Kidney (tissue), 14 donors: Measurements from ENCODE around the gene TUSC2. TPM values are rescaled to one million over a fixed set of nuclear protein-coding genes. Genes with fewer than 3 reads are reported as not detected.

ENCODE experiments used
- DNase-seq, 5 donors: peaks; one replicate each; pipeline ENCODE4 v3.0.0-alpha.2; 2013 to 2020
- FAIRE-seq: peaks from 2 replicates; lab custom pipeline; 2012; peaks lifted over from hg19 to GRCh38; lab: Jason Lieb, UNC
- H3K27ac ChIP-seq, 2 donors: one replicate each; pipeline ENCODE4 v1.7.0; 2013; ENCODE audit warnings: low read depth in 2 of 2, low read length in 2 of 2, inconsistent platforms in 1 of 2
- H3K27me3 ChIP-seq: one replicate; pipeline ENCODE4 v1.7.1; 2013; ENCODE audit warnings: low read length, inconsistent platforms; ENCODE audit not compliant: control insufficient read depth, insufficient read depth
- H3K36me3 ChIP-seq, 3 donors: one replicate each; pipeline versions ENCODE4 v1.7.0 to v1.7.1; 2013; ENCODE audit warnings: low read length in 3 of 3, control low read depth in 1 of 3, inconsistent platforms in 1 of 3; ENCODE audit not compliant: insufficient read depth in 3 of 3, control insufficient read depth in 2 of 3
- H3K4me1 ChIP-seq, 3 donors: one replicate each; pipeline versions ENCODE4 v1.7.0 to v1.7.1; 2013; ENCODE audit warnings: low read length in 3 of 3, inconsistent platforms in 1 of 3, low read depth in 1 of 3; ENCODE audit not compliant: control insufficient read depth in 2 of 3, insufficient read depth in 2 of 3
- H3K4me3 ChIP-seq, 3 donors: one replicate each; pipeline versions ENCODE4 v1.7.0 to v1.8.1; 2013; ENCODE audit warnings: low read length in 3 of 3, control low read depth in 1 of 3, inconsistent platforms in 1 of 3
- H3K9ac ChIP-seq, 3 donors: one replicate each; pipeline versions ENCODE4 v1.7.0 to v1.7.1; 2013; ENCODE audit warnings: low read length in 3 of 3, control low read depth in 1 of 3, inconsistent platforms in 1 of 3
- H3K9me3 ChIP-seq, 3 donors: one replicate each; pipeline versions ENCODE4 v1.7.0 to v1.7.1; 2013; ENCODE audit warnings: low read length in 3 of 3, control low read depth in 1 of 3, inconsistent platforms in 1 of 3; ENCODE audit not compliant: control insufficient read depth in 2 of 3, insufficient read depth in 1 of 3
- CTCF ChIP-seq: IDR thresholded peaks from 3 replicates; pipeline ENCODE4 v1.5.1; 2012; ENCODE audit warnings: mild to moderate bottlenecking, moderate library complexity, borderline replicate concordance; ENCODE audit not compliant: insufficient read depth; ENCODE audit errors: extremely low read depth
- intact Hi-C: fragments of 100-400 bp; cut with DNase I; formaldehyde crosslinking; loops from one replicate; pipeline ENCODE4 v1.11.1; 2022
- polyA plus RNA-seq: library from polyadenylated mRNA; stranded (reverse); fragments of 350-450 nt; fragmentation: Illumina TruSeq; extraction: RNeasy Lipid Tissue Mini Kit (QIAGEN cat#74804); gene quantifications from one replicate; pipeline ENCODE4 v1.2.3, GENCODE V29; 2014; ENCODE audit warnings: low read depth, low replicate concordance; ENCODE audit not compliant: insufficient read depth
- total RNA-seq: library from RNA; stranded (reverse); fragmentation: NEBNext Ultra II Directional; extraction: Animal tissue kit (Norgen Biotek cat#: 25700); gene quantifications from one replicate; pipeline ENCODE4 v1.2.1, GENCODE V29; 2021
- donor health status: control.
- donor health status: control.
- donor health status: control.
- donor health status: control.
- donor health status: control.
- donor health status: DM: yes; HTN: yes; CAD: no.
- donor health status: Normal renal cell carcinoma (clear cell type).

TUSC2 gene
- total and polyA plus RNA-seq, 2 donors from 2014 or later, result 33.6 to 60.0 TPM

- no peak for FAIRE-seq
- no peak for TF ChIP-seq CTCF
- intact Hi-C loops, result no loop called here
- Histone ChIP-seq H3K27me3 (no peaks in the 10 kb centered on the region), H3K4me1 (peaks cover 0 to 43% (median 29%) of the 10 kb centered on the region in 3 donors), H3K36me3 (peaks cover 3 to 30% (median 14%) of the 10 kb centered on the region in 3 donors), H3K9ac (peak overlapping the region; percentile 0 to 89 (median 51)), H3K4me3 (peak overlapping the region; percentile 21 to 87 (median 86)), H3K9me3 (no peaks in the 10 kb centered on the region), H3K27ac (peak overlapping the region; percentile 51 to 65)
- no peak for DNase-seq
These were observed 29.5 kb upstream of the TUSC2 start for GRCh38 chr3:50357481-50357880.

GRCh38 chr3:50356553-50356952, 28.5 kb upstream of the TUSC2 start:
- H3K36me3 ChIP-seq, result peaks cover 3 to 30% (median 14%) of the 10 kb centered on the region in 3 donors
- no peak for DNase-seq
- H3K27me3 ChIP-seq, result no peaks in the 10 kb centered on the region
- peak overlapping the region; percentile 31 to 87 (median 86) for H3K4me3 ChIP-seq
- H3K27ac ChIP-seq, result peak overlapping the region; percentile 8 to 75
- H3K9me3 ChIP-seq, result no peaks in the 10 kb centered on the region
- peaks cover 0 to 46% (median 32%) of the 10 kb centered on the region in 3 donors for H3K4me1 ChIP-seq
- no peak for TF ChIP-seq CTCF
- H3K9ac ChIP-seq, result peak overlapping the region in 2 of 3 donors; percentile 49 to 89
- FAIRE-seq, result no peak
- intact Hi-C loops, result no loop called here

DNA sequence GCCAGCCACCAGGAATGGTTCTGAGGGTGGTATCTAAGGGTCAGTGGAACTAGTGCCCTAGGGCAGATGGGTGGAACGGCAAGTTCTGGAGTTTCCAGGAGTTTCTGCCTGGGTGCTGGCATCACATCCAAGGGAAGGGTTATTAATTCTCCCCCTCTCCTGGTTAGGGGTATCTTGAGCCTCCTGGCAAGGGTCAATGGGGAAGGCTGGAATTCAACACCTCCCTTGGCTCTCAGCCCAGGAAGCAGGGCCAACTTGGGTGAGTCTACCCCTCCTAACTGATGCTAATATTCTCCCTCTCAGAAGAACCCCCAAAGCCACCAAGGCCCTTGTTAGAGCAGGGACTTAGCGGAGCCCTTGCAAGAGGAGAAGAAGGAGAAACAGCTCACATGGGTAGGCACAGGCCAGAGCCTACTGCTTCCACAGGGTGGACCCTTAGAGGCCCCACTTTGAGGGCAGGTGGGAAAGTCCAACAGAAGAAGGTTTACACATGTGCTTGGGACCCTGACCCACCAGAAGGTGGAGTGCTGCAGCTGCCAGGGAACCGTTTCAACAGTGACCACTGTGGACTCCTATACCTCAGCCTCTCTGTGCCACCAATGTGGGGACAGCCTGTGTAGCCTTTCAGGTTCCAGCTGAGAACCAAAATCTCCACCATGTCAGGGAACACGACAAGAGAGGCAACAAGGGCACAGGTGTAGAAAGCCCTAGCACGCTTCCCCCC, 28.0 kb upstream of the TUSC2 start:
- intact Hi-C loops, result no loop called here
- DNase-seq, result no peak
- peak overlapping the region in 2 of 3 donors; percentile 49 to 89 for H3K9ac ChIP-seq
- H3K36me3 ChIP-seq, result peaks cover 3 to 30% (median 14%) of the 10 kb centered on the region in 3 donors
- no peak for FAIRE-seq
- H3K4me1 ChIP-seq, result peaks cover 0 to 51% (median 37%) of the 10 kb centered on the region in 3 donors
- peak overlapping the region; percentile 8 to 75 for H3K27ac ChIP-seq
- H3K9me3 ChIP-seq, result no peaks in the 10 kb centered on the region
- H3K27me3 ChIP-seq, result no peaks in the 10 kb centered on the region
- H3K4me3 ChIP-seq, result peak overlapping the region; percentile 31 to 87 (median 86)
- TF ChIP-seq CTCF, result no peak
